ENCODE measurements around the gene RPLP1.
A peak's percentile ranks its signal among the peaks of the same experiment; 100 is the strongest.

RPLP1 gene

GRCh38 chr15:69500339-69500738, 47.7 kb downstream of the RPLP1 start:
- H3K4me3 ChIP-seq (ENCODE audit: low read depth, low read length), result no peak overlapping the region
- TF ChIP-seq CTCF (IDR thresholded peaks at IDR 0.05; ENCODE audit: low read depth, low read length, missing control alignments), result no peak
- no peak for DNase-seq (ENCODE audit: low read depth)

- DNase-seq (ENCODE audit: low read depth), result no peak
- H3K4me3 ChIP-seq (ENCODE audit: low read depth, low read length), result no peak overlapping the region
- no peak for TF ChIP-seq CTCF (IDR thresholded peaks at IDR 0.05; ENCODE audit: low read depth, low read length, missing control alignments)
These were observed 48.8 kb downstream of the RPLP1 start for GRCh38 chr15:69501456-69501855.

- H3K4me3 ChIP-seq (ENCODE audit: low read depth, low read length), result no peak overlapping the region
- no peak for DNase-seq (ENCODE audit: low read depth)
- TF ChIP-seq CTCF (IDR thresholded peaks at IDR 0.05; ENCODE audit: low read depth, low read length, missing control alignments), result peak; percentile 16
These were observed 49.9 kb downstream of the RPLP1 start for GRCh38 chr15:69502470-69503045.

DNA sequence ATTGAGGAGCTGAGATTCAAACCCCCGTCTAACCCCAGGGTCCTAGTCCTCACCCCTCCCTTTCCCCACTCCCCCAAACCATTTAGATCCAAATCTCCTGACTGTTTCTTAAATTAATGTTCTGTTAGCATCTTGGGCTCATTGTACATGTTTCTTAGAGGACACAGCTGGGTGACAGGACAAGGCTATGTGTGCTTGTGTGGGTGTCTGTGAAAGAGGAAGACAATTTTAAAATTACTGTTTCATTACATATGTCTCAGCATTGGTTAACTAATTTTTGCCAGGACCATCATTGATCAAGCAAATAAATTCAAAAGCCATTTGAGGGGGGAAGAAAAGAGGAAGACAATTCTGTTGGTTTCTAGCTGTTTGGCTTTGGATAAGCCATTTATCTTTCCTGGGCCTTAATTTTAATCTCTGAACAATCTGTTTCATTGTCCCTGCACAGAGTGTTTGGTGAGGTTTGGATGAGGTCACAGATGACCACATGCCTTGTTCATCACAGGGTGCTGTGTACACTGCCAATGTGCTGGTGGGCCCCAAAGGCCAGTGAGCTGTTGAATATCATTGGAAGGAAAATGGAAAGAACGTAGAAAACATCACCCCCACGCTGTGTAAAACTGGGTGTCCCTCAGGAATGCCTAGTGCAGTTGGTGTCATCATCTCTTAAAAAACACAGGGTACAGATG, 51.9 kb downstream of the RPLP1 start:
- no peak for TF ChIP-seq CTCF (IDR thresholded peaks at IDR 0.05; ENCODE audit: low read depth, low read length, missing control alignments)
- no peak overlapping the region for H3K4me3 ChIP-seq (ENCODE audit: low read depth, low read length)
- no peak for DNase-seq (ENCODE audit: low read depth)

Data from GM12864 (cell line).